Kidney epithelial cell (primary cell): ENCODE results near the gene DNAH1. TPM values are rescaled to one million over a fixed set of nuclear protein-coding genes. Genes with fewer than 3 reads are reported as not detected.

Experiments used
- DNase-seq: peaks from one replicate; pipeline ENCODE4 v3.0.0-alpha.2; 2010; ENCODE audit warnings: low read depth
- H3K27me3 ChIP-seq: 2 replicates; pipeline ENCODE4 v1.6.0; 2011; ENCODE audit warnings: low read length; ENCODE audit not compliant: control insufficient read depth, insufficient read depth
- H3K36me3 ChIP-seq: 2 replicates; pipeline ENCODE4 v1.5.1; 2011; ENCODE audit warnings: low read length; ENCODE audit not compliant: control insufficient read depth, insufficient read depth
- H3K4me3 ChIP-seq: 2 replicates; pipeline ENCODE4 v1.5.1; 2011; ENCODE audit warnings: low read depth, mild to moderate bottlenecking, control low read depth, low read length
- total RNA-seq: library from RNA; depleted of rRNA; stranded (reverse); fragments of >200 nt; gene quantifications from 2 replicates; pipeline ENCODE4 v1.2.3, GENCODE V29; 2015
- TF ChIP-seq, protein P1 (sequence below): IDR thresholded peaks from 2 replicates; pipeline ENCODE4 v1.5.1; 2011; ENCODE audit warnings: mild to moderate bottlenecking, moderate library complexity, low read length, control low read depth, inconsistent platforms; ENCODE audit not compliant: insufficient read depth, poor library complexity, severe bottlenecking

The DNAH1 gene
- total RNA-seq, 1 donor from 2014 or later = 0.96 TPM

DNA sequence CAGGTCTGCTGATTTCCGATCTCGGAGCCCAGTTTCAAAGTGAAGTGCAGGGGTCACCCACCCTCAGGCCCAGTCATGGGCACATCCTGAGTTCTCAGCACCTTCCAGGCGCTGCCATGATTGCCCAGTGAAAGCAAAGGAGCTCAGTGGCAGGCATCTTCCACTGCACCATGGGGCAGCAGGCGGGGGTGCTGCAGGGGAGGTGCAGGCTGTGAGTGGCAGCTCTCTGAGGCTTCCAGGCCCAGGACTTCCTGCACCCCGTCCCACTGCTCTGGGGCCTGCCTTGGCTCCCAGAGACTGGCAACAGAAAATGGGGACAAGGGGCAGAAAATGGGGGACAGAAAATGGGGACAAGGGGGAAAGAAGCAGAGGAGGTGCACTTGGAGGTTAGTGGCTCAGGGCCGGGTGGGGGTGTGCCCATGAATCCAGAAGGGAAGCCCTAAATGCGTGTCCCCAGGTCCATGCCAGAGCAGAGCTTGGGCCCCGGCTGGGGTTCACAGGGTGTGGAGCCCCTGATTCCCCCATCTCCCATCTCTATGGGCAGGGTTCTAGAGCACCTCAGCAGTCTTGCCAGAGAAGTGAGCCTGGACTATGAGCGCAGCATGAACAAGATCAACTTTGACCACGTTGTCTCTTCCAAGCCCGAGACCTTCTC is 28.0 kb downstream of the DNAH1 start:
- TF ChIP-seq, protein P1, sequence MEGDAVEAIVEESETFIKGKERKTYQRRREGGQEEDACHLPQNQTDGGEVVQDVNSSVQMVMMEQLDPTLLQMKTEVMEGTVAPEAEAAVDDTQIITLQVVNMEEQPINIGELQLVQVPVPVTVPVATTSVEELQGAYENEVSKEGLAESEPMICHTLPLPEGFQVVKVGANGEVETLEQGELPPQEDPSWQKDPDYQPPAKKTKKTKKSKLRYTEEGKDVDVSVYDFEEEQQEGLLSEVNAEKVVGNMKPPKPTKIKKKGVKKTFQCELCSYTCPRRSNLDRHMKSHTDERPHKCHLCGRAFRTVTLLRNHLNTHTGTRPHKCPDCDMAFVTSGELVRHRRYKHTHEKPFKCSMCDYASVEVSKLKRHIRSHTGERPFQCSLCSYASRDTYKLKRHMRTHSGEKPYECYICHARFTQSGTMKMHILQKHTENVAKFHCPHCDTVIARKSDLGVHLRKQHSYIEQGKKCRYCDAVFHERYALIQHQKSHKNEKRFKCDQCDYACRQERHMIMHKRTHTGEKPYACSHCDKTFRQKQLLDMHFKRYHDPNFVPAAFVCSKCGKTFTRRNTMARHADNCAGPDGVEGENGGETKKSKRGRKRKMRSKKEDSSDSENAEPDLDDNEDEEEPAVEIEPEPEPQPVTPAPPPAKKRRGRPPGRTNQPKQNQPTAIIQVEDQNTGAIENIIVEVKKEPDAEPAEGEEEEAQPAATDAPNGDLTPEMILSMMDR = no peak
- no peaks in the 10 kb centered on the region for H3K36me3 ChIP-seq
- no peak for DNase-seq

DNA sequence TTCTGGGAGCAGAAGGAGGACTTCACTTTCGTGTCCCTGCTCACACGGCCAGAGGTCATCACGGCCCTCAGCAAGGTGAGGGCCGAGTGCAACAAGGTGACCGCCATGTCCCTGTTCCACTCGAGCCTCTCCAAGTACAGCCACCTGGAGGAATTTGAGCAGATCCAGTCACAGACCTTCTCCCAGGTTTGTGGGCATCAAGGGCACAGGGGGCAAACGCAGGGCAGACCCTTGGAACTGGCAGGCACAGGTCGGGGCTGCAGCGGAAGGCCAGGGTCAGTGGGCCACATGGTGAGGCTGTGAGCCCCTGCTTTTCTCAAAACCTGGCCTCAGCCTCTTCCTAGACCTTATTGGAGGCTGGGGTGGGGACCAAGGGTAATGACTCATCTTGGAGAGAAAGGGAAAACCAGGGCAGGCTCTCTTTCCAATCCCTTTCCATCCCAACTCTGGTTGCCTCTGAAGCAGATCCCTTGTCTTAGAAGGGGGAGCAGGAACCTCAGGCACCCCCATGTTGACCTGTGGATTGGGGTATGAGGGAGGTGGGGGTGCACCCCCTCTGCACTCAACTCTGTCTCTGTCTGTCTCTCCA is 29.5 kb downstream of the DNAH1 start:
- no peak overlapping the region for H3K4me3 ChIP-seq
- H3K27me3 ChIP-seq = peaks cover 4% of the 10 kb centered on the region
- no peak for DNase-seq
- H3K36me3 ChIP-seq = no peaks in the 10 kb centered on the region
- TF ChIP-seq, protein P1 = no peak

More for the DNA sequence above, 28.0 kb downstream of the DNAH1 start:
- Histone ChIP-seq H3K27me3 (no peaks in the 10 kb centered on the region), H3K4me3 (no peak overlapping the region)

DNA sequence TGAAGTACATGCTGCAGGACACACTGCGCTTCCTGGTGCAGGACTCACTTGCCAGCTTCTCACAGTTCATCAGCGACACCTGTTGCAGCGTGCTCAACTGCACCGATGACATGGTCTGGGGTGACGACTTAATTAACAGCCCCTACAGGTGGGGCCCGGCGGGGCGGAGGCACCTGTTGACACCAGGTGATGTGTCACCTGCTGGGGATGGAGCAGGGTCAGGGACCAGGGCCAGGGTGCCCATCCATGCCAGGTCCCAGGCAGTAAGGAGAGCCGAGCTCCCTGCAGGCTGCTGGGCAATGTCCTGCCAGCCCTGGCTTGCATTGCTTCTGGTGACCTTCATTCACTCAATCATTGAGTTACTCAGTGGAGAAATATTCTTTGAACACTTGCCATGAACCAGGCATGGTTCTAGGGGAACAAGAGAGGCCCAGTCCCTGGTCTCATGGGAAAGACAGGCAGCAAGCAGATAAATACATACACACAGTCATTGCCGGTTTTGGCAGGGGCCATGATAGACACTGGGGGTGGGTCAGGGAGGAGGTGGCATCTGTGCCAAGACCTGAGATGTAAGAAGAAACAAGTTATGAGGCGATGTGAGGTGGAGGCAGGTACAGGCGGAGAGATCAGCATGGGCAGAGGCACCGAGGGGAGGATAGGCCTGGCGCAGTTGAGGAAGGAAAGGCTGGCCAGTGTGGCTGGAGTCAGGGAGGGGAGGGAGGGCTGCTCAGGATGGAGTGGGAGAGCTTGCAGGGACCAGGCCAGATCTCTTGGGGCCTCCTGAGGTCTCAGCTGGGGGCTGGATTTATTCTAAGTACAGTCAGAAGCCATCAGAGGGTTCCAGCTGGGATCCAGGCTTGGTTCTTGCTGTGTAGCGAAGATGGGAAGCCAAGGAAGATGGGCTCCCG is 30.8 kb downstream of the DNAH1 start:
- no peak overlapping the region for H3K4me3 ChIP-seq
- TF ChIP-seq, protein P1 = no peak
- H3K36me3 ChIP-seq = no peaks in the 10 kb centered on the region
- DNase-seq = no peak
- H3K27me3 ChIP-seq = peaks cover 4% of the 10 kb centered on the region

DNA sequence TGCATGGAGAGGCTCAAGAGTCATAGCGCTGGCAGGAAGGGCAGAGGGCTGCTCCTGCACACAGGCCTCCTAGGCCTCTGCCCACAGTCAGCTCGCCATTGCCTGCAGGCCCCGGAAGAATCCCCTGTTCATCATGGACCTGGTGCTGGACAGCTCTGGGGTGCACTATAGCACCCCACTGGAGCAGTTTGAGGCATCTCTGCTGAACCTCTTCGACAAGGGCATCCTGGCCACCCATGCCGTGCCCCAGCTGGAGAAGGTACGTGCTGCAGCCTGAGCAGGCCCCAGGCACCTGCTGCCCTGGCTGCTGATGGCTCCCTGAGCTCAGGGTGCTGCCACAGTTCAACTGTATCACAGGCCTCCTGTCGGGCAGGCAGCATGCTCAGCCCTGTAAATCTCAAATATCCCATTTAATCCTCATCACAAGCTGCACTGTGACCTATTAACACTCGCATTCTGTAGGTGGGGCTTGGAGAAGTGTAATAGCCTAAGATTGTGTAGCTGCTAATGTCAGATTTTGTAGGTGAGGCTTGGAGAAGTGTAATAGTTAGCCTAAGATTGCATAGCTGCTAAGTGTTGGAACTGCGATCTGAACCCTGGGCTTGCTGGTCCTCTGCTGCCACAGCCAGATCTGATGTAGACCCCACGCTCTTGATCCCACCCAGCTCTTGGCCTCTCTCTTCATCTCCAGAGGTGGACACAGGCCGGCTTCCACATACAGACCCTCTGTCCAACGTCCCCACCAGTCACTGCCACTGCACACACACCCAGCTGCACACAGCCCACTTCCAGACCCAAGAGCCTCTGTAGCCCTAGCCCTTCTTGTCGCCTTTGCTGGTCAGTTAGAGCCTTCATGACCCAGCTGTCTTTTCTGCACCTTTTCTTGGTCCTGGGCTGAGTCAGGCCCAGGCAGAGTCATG is 31.9 kb downstream of the DNAH1 start:
- no peak overlapping the region for H3K4me3 ChIP-seq
- H3K36me3 ChIP-seq = no peaks in the 10 kb centered on the region
- H3K27me3 ChIP-seq = peaks cover 4% of the 10 kb centered on the region
- no peak for DNase-seq
- TF ChIP-seq, protein P1 = no peak

DNA sequence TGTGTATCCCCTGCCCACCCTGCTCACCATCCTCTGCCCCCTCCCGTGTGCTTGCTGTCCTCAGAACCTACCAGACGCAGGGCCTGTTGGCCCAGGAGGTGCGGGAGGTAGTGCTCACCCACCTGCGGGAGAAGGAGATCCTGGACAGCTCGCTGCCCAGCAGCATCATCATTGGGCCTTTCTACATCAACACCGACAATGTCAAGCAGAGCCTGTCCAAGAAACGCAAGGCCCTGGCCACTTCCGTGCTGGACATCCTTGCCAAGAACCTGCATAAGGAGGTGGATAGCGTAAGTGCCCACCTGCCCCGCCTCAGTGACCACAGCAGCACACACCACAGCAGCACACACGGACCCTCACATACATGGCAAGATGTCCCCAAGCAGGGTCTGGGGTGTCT is 33.0 kb downstream of the DNAH1 start:
- no peak overlapping the region for H3K4me3 ChIP-seq
- H3K27me3 ChIP-seq = peaks cover 4% of the 10 kb centered on the region
- no peaks in the 10 kb centered on the region for H3K36me3 ChIP-seq
- DNase-seq = no peak
- TF ChIP-seq, protein P1 = no peak
